PC-9 (cell line): ENCODE data around the gene GRIA1.

Source experiments
- EZH2 ChIP-seq: fragments of 200-600 bp; sonication (generic); IDR thresholded peaks from 2 replicates; pipeline ENCODE4 v1.8.0; 2017; ENCODE audit warnings: antibody characterized with exemption, low read depth
- TF ChIP-seq, protein P1 (sequence below): fragments of 200-600 bp; sonication (generic); conservative IDR thresholded peaks from 2 replicates; pipeline ENCODE4 v1.6.1; 2017; ENCODE audit warnings: mixed run types, antibody characterized with exemption, mild to moderate bottlenecking, moderate library complexity

DNA sequence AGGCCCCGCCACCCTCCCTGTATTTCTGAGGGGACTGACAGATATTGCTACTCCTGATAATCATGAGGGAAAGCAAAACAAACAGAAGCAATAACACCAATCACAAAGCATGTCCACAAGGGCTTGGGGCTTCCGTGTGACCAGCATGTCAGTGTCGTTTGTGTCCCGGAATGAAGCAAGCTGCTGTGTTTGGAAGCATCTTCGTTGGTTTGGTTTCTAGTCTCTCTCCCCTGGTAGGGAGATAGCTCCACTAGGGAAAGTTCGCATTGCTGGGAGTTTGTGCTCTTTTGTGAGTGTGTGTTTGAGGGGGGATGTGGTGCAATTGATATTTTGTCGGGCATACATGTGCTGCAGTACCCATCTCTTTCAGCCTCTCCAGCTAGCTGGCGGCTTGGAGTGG, 1.4 kb downstream of the GRIA1 start:
- TF ChIP-seq, protein P1, sequence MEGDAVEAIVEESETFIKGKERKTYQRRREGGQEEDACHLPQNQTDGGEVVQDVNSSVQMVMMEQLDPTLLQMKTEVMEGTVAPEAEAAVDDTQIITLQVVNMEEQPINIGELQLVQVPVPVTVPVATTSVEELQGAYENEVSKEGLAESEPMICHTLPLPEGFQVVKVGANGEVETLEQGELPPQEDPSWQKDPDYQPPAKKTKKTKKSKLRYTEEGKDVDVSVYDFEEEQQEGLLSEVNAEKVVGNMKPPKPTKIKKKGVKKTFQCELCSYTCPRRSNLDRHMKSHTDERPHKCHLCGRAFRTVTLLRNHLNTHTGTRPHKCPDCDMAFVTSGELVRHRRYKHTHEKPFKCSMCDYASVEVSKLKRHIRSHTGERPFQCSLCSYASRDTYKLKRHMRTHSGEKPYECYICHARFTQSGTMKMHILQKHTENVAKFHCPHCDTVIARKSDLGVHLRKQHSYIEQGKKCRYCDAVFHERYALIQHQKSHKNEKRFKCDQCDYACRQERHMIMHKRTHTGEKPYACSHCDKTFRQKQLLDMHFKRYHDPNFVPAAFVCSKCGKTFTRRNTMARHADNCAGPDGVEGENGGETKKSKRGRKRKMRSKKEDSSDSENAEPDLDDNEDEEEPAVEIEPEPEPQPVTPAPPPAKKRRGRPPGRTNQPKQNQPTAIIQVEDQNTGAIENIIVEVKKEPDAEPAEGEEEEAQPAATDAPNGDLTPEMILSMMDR = no peak
- no peak for TF ChIP-seq EZH2
